Left kidney (tissue), 8 donors: Measurements from ENCODE around the gene METTL3. TPM values are rescaled to one million over a fixed set of nuclear protein-coding genes. Genes with fewer than 3 reads are reported as not detected.
"Not testable (repeated sequence)": the region's sequence is repeated elsewhere in the genome, so short reads cannot be mapped to it uniquely, and the experiment has no call there.

Experiments used
- DNase-seq: peaks from one replicate; pipeline ENCODE4 v3.0.0-alpha.2; 2013
- long read RNA-seq, 8 donors: transcript quantifications; one replicate each; lab custom pipeline, GENCODE V29; 2026
- polyA plus RNA-seq: library from polyadenylated mRNA; unstranded; fragments of 120-200 nt; gene quantifications from one replicate; pipeline ENCODE4 v1.2.1, GENCODE V29; 2013; ENCODE audit not compliant: insufficient read length

Gene METTL3
- 118 TPM for polyA plus RNA-seq
- long read RNA-seq, donor 1, transcript METTL3-201 (11 exons, 2,015 nt) = major isoform, 6 of 27 reads
- long read RNA-seq, donor 1, partial matches to known transcripts = 19 of 27 reads
- long read RNA-seq, donor 1, other reads (novel, unspliced or antisense) = 0 of 27 reads
- long read RNA-seq, donor 2, transcript METTL3-201 (11 exons, 2,015 nt) = major isoform, 6 of 48 reads
- long read RNA-seq, donor 2, partial matches to known transcripts = 31 of 48 reads
- long read RNA-seq, donor 2, other reads (novel, unspliced or antisense) = 7 of 48 reads
- long read RNA-seq, donor 3, transcript METTL3-201 (11 exons, 2,015 nt) = major isoform, 11 of 46 reads
- long read RNA-seq, donor 3, partial matches to known transcripts = 24 of 46 reads
- long read RNA-seq, donor 3, other reads (novel, unspliced or antisense) = 6 of 46 reads
- long read RNA-seq, donor 4 = 0 reads
- long read RNA-seq, donor 5, transcript METTL3-207 (3 exons, 1,553 nt) = minor isoform, 8 of 89 reads
- long read RNA-seq, donor 5, transcript METTL3-201 (11 exons, 2,015 nt) = major isoform, 15 of 89 reads
- long read RNA-seq, donor 5, partial matches to known transcripts = 45 of 89 reads
- long read RNA-seq, donor 5, other reads (novel, unspliced or antisense) = 16 of 89 reads
- long read RNA-seq, donor 6, transcript METTL3-201 (11 exons, 2,015 nt) = major isoform, 7 of 22 reads
- long read RNA-seq, donor 6, partial matches to known transcripts = 10 of 22 reads
- long read RNA-seq, donor 6, other reads (novel, unspliced or antisense) = 0 of 22 reads
- long read RNA-seq, donor 7, transcript METTL3-207 (3 exons, 1,553 nt) = minor isoform, 5 of 64 reads
- long read RNA-seq, donor 7, transcript METTL3-201 (11 exons, 2,015 nt) = major isoform, 9 of 64 reads
- long read RNA-seq, donor 7, partial matches to known transcripts = 39 of 64 reads
- long read RNA-seq, donor 7, other reads (novel, unspliced or antisense) = 6 of 64 reads
- long read RNA-seq, donor 8, partial matches to known transcripts = 10 of 16 reads
- long read RNA-seq, donor 8, other reads (novel, unspliced or antisense) = 0 of 16 reads

DNA sequence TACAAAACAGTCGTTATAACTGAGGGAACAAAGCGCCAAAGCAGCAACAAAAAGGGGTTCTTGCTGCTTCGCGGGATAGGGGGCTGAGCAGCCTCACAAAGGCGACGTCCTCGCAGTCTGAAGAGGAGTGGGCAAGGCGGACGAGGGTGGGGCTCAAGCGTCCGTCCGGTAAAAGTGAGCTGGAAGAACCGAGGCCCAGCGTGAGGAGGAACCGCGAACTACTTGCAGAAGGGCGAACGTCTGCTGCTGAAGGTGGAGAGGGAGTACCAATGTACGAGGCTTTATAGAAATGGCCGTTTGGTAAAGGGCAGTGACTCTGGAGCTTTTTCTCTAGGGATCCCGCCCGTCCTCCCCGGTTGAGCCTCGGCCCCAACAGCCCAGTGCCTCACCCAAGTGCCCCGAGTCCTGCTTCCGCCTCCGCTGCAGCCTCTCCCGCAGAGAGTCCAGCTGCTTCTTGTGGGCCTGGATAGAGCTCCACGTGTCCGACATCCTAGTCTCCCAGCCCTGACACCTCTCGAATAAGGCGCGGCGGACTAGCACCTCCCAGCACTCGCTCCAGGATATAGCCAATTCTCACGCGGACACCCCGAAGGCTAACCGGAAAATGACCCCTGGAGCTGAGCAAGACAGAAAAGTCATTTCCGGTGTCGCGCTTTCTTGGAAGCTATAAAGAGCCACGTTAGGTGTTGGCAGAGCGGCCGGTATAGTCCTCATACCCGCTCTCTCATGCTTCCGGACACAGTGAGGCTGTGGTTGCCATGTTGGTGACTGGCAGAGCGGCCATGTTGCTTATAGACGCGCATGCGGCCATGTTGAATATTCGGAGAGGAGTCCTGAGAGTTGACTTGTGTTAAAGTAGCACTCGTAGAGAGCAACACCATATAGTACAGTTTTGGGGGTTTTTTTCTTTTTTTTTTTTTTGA lies at the start of gene METTL3:
Gene METTL3 (minus strand): TSS at position 606 of the 923 bp plus-strand sequence. CDS start 117 bp downstream, at position 489.
- peak; percentile 99 for DNase-seq

DNA sequence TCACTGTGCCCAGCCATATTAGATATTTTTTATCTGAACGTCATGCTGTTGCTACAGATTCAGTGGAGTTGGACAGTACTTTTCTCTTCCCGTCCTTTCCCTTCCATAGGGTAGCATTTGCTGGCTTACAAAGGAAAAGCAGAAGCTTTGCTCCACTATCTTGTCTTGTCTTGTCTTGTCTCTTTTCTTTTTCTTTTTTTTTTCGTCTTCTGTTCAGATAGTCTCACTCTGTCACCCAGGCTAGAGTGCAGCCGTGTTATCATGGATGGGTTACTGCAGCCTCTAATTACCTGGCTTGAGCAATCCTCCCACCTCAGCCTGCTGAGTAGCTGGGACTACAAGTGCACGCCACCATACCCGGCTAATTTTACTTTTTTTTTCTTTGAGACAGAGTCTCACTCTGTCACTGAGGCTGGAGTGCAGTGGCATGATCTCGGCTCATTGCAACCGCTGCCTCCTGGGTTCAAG lies 47.6 kb upstream of the METTL3 start:
- DNase-seq = no peak

DNA sequence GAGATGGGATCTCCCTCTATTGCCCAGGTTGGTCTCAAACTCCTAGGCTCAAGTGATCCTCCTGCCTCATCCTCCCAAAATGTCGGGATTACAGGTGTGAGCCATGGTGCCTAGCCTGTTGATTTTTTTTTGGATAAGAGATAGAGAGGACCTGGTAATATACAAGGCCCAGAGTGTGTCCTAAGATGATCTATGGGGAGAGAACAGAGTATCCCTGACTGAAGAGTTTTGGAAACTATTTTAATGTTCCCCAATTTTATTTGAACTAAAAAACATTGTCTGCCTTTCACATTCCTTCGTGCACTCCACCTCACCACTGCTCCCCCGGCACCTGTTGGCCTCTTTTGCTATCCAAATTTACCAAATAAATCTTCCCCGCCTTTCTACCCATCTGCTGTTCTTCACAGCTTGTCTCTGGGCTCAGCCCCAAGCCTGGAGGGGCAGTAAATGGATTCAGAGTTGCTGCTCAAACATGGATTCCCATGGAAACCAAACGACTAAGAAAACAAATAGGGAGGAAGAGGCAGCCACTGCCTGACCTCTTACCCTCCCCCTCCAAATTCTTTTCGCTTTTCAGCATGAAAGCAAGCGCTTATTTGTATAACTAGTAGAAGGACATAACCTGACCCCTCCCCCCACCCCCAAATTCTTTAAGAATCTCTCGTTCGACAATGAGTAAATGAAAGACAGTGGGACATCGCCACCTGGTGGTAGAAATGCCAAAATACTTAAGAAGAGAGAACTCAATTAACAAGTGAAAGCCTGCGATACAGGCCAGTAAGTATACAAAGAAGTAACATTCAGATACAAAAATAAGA lies 46.2 kb upstream of the METTL3 start:
- DNase-seq = peak; percentile 98

DNA sequence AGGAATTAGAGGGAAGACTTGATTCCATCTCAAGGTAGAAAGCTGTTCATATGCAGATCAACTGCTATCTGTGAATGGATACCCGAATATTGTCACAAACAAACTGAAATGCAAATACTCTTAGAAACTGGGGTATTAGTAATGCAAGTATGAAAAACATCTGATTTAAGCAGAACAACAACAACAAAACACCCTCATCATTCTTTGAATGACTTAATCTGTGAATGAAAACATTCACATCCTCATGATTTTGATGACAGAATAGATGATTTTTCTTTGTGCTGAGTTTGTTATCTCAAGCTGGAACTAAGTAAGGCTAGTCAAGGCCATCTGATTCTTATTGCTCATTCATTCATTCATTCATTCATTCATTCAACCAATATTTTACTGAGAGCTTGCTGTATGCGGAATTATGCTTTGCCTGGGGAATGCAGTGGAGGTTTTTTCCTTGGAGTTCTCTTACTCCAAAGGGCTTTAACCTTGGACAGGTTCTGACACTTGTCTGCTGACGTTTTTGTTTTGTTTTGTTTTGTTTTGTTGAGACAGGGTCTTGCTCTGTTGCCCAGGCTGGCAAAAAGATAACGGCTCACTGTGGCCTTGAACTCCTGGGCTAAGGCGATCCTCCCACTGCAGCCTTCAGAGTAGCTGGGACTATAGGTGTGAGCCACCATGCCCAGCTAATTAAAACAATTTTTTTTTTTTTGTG lies 45.4 kb upstream of the METTL3 start:
- no peak for DNase-seq

DNA sequence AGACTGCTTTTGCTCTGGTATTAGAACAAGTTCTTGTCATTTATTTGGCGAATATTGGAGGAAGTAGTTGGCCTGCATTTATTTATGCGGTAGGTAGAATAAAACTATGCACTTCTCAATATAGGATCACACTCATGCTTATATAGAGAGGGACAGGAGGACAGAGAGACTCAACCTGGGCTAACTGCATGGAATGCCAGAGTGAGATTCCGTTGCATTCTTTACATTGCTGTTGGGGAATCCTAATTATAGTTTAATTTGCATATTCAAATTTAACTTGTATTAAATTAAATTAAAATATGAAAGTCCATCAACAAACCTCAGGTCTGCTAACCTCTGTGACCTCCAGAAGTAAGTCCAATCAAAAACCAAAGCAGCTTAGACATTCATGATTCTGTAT lies 42.1 kb upstream of the METTL3 start:
- DNase-seq = no peak

DNA sequence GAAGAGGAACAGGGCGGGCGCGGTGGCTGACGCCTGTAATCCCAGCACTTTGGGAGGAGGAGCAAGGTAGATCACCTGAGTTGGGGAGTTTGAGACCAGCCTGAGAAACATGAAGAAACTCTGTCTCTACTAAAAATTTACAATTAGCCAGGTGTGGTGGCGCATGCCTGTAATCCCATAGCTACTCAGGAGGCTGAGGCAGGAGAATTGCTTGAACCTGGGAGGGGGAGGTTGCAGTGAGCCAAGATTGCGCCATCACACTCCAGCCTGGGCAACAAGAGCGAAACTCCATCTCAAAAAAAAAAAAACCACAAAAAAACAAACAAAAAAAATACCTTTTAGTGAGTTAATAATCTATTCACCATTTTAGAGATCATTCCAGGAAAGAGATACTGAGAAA lies 33.4 kb upstream of the METTL3 start:
- DNase-seq = not testable (repeated sequence)

DNA sequence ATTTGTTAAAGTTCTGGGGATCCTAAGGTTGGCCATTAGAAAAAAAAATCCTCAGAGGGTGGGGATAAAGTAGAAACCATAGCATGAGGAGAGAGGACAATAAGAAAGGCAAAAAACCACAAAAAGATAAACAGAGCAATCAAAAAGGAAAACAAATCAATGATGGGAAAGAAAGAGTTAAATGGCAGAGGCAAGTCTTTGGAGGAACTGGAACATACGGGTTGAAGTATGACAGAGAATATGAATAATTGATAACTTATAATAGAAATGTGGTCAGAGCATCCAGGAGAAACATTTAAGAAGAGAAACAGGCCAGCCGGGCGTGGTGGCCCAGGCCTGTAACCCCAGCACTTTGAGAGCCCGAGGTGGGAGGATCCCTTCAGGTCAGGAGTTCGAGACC lies 32.8 kb upstream of the METTL3 start:
- no peak for DNase-seq

DNA sequence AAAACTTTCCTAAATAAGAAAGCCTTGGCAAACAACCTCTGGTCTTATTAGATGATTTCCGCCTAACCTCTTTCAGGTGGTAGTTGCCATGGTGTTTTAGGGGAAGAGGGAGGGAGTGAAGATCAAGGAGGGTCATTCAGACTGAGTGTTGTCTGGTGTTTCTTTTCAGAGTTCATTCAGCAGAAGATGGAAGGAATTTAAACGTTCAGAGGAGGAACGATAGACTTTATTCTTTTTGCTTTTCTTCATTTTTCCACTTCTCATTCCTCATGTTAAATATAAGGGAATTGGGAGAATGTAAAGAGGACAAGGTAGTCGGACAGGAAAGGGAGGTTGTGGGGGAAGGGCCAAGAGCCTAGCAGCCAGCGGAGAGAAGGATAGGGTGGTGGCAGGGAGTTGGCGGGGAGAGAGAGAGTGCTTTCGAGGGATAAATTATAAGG lies 32.4 kb upstream of the METTL3 start:
- DNase-seq = peak; percentile 33

DNA sequence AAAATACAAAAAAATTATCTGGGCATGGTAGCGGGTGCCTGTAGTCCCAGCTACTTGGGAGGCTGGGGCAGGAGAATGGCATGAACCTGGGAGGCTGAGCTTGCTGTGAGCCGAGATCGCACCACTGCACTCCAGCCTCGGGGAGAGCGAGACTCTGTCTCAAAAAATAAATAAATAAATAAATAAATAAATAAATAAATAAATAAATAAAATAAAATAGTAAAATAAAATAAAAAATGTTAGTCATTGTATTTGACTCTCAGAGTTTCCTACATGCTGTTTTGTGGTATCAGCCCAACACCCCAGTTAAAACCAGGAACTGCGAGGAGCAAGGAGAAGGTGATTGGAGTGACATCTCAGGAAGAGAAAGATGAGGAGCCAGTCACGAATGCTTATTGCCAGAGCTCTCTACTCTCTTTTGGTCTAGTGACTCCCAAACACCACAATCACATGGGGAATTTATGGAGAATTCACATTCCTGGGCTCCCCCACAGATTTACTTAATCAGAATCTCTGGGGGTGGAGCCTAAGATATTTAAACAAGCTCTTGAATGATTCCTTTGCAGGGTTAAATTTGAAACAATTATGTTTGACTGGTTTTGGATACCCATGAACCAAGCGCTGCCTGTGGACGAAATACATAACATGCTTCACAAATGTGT lies 30.4 kb upstream of the METTL3 start:
- no peak for DNase-seq

DNA sequence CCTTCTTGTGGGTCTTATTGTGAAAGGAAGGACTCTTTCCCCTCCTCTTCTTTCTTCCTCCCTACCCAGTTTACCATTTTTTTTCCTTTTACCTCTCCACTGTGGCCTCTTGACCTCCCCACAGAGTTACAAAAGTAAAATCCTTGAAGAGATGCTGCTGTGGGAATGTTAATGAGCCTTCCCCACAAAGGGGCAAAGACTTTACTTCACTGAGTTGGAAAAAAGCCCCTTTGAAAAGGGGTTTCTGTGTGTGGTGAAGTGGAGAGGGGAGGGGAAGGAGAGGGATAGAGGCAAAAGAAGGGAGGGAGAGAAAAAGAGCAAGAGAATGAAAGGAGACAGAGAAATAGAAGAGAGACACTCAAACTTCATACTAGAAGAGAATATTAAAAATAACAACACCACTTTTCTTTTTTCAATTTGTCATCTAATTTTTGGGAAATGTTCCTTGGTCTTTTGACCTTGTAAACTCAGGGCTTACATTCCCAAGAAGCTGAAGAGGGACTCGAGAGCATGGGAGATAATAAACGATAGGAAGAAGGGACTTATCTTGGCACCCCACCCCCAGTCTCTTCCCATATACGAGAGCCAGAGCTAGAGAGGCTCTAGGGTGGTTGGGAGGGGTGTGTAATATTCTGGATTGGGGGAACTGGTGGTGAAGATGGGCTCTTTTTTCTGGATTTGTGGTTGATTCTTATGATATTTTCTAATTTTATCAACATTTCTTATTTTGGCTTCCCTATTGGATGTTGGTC lies 28.2 kb upstream of the METTL3 start:
- DNase-seq = no peak

DNA sequence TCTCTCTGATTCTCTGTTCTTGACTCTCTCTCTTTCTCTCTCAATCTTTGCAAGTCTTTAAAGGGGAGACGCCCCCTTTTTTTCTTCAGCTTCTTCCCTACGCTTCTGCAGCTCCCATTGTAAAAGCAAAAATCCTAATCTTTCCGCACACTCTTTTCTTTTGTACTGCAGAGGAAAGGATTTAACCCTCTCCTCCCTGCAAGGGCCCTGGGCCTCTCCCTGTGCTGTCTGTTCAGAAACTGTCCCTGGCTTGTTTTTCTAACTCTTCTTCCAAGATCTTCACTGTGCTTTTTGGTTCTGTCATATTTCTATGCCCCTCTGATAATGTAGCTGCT lies 25.9 kb upstream of the METTL3 start:
- no peak for DNase-seq

DNA sequence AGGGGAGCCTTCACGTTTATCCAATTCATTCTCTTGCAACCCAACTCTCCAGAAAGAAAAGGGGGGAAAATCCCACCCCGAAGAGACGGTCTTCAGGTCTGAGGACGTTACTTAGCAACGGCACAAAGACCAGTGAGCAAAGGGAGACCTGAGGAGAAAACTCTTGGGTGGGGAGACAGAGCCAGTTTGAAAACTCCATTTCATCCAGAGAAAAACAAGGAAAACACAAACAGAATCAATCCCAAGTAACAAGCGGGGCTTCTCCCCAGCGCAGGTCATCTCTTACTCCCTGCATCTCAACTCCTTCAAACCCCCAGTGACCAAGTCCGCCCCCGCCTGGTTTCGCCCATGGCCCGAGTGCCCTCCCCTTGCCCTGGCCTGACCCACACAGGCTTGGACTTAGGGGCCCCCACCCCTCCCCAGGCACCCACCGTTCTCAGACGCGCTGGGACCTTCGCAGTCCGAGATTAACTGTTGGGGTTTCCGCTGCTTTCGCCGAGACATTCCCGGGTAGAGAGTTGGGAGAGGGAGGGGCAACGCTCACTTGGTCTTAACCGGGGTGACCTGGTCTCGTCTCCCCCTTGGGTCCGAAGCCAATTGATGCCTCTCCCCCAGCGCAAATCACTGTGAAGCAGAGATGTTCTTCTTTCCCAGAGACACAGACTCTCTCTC lies 25.4 kb upstream of the METTL3 start:
- peak; percentile 28 for DNase-seq

DNA sequence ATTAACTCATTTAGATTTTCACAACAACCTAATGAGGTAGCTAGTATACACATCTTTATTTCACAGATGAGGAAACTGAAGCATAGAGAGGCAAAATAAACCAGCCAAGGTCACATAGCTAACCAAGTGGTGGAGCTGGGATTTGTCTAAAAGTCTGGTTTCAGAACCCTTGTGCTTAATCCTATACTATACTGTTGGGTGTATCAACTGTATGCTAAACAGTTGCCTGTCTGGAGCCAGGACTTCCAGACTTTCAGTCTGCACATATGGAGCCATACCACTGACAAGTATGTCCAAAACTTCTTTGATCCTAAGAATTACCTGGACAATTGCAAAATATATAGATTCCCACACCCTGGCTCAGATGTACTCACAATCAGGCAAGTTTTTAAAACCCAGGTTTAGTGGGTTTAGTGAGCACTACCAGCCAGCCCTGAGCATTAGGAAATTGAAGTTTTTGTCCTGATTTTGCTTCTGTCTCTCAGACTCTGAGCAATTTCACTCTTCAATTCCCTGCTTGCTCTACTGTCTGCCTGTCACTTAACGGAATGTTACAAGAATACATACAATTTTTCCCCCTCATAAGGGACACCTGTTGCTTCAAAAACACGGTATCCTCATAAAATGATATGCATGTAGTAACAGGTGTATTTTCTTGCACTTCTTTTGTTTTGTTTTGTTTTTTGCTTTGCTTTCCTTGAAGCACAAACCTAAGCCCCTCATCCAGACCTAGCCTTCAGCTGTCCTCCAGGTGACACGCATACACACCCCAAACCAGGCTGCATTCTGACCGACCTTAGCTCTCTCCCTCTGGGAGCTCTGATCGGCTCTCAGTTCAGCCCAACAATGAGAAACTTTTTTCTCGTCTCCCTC lies 24.6 kb upstream of the METTL3 start:
- DNase-seq = no peak

DNA sequence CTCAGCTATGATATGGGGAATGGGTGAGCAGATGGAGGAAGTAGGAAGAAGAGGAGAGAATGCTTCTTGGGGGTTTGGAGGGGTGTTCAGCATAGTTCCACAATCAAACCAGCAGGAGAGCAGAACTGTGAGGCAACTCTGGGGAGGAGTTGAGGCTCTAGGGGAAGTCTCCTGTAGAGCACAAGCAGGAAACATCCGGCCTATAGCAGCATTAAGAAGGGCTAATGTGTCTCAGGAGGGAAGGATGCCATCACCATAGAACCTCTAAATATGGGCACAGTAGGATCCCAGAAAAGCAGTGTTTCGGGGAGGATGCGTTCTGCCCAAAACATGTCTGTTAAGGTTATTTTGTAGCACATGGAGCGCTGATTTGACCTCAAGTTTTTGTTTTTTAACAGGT lies 23.4 kb upstream of the METTL3 start:
- no peak for DNase-seq

DNA sequence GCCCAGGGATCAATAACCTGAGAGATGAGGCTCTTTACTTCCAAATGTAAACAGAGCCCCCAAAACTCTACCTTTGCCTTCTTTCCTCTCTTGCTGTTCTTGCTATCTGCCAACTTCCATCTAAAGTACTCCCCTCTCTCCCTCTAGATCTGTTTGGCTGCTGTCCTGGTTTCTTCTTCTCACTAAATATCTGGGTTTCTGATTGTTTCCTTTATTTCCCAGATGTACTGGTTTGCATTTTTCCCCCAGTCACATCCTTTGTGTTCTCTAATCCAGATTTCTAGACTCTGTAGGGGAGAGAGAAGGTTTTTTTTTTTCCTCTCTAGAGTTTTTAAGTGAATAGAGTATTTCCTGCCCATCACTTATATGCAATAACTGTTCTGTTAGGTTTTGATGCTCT lies 22.2 kb upstream of the METTL3 start:
- DNase-seq = no peak

DNA sequence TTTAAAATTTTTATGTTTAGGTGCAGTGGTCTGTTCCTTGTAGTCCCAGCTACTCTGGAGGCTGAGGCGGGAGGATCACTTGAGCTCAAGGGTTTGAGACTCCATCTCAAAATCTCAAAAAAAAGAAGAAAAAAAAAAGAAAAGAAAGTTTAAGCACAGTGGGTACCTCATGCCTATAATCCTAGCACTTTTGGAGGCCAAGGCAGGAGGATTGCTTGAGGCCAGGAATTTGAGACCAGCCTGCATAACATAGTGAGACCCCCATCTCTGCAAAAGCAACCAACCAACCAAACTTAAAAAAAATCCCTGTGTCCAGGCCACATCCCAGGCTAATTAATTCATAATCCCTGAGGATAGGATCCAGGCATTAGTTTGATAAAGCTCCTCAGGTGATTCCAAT lies 18.4 kb upstream of the METTL3 start:
- DNase-seq = no peak
